Tibial artery (tissue), 4 donors: Measurements from ENCODE around the gene SUPT16H.

Experiments used
- DNase-seq, 2 donors: peaks; one replicate each; pipeline ENCODE4 v3.0.0-alpha.2; 2019
- H3K27ac ChIP-seq, 2 donors: fragments of 200-600 bp; sonication (generic) in 1 of 2; 1 replicate in 1 of 2; 2 replicates in 1 of 2; pipeline ENCODE4 v1.5.1; 2018 to 2019; ENCODE audit warnings: mild to moderate bottlenecking in 1 of 2
- H3K27me3 ChIP-seq, 2 donors: fragments of 200-600 bp; sonication (generic) in 1 of 2; one replicate each; pipeline versions ENCODE4 v1.5.1 to v1.6.0; 2016 to 2019
- H3K36me3 ChIP-seq, 3 donors: fragments of 200-600 bp; sonication (generic) in 2 of 3; one replicate each; pipeline ENCODE4 v1.5.1; 2016 to 2019; ENCODE audit warnings: mild to moderate bottlenecking in 2 of 3
- H3K4me1 ChIP-seq, 4 donors: fragments of 200-600 bp; sonication (generic) in 2 of 4; 1 replicate in 3 of 4; 2 replicates in 1 of 4; pipeline ENCODE4 v1.5.1; 2016 to 2019
- H3K4me3 ChIP-seq, 2 donors: fragments of 200-600 bp; sonication (generic) in 1 of 2; 1 replicate in 1 of 2; 2 replicates in 1 of 2; pipeline ENCODE4 v1.5.1; 2018 to 2019; ENCODE audit warnings: mild to moderate bottlenecking in 2 of 2
- H3K9me3 ChIP-seq, 3 donors: fragments of 200-600 bp; sonication (generic) in 1 of 3; one replicate each; pipeline ENCODE4 v1.5.1; 2016 to 2019
- CTCF ChIP-seq, 2 experiments: fragments of 200-600 bp in 1 of 2; fragments of 450-650 bp in 1 of 2; IDR thresholded peaks; one replicate each; pipeline ENCODE4 v1.5.1; 2017 to 2019; ENCODE audit warnings: antibody characterized with exemption in 2 of 2, mild to moderate bottlenecking in 1 of 2, moderate library complexity in 1 of 2
- intact Hi-C: fragments of 100-400 bp; cut with DNase I; formaldehyde crosslinking; loops from one replicate; pipeline ENCODE4 v1.15.0; 2023; ENCODE audit warnings: low total_unique reads

SUPT16H gene

GRCh38 chr14:21326972-21327371 is 56.8 kb downstream of the SUPT16H start:
- intact Hi-C loops = no loop called here
- Histone ChIP-seq H3K27ac (no peak overlapping the region), H3K27me3 (peaks cover 0 to 2% of the 10 kb centered on the region in 2 donors), H3K4me1 (no peaks in the 10 kb centered on the region), H3K36me3 (no peaks in the 10 kb centered on the region), H3K4me3 (no peak overlapping the region), H3K9me3 (no peaks in the 10 kb centered on the region)
- DNase-seq = no peak
- no peak for TF ChIP-seq CTCF (IDR thresholded peaks at IDR 0.05)

- DNase-seq = no peak
- Histone ChIP-seq H3K27ac (no peak overlapping the region), H3K27me3 (peaks cover 0 to 2% of the 10 kb centered on the region in 2 donors), H3K4me1 (no peaks in the 10 kb centered on the region), H3K9me3 (no peaks in the 10 kb centered on the region), H3K4me3 (no peak overlapping the region), H3K36me3 (no peaks in the 10 kb centered on the region)
- TF ChIP-seq CTCF (IDR thresholded peaks at IDR 0.05) = no peak
- intact Hi-C loops = no loop called here
These were observed 61.1 kb downstream of the SUPT16H start for GRCh38 chr14:21322716-21323115.

GRCh38 chr14:21320913-21321312 is 62.9 kb downstream of the SUPT16H start:
- no peaks in the 10 kb centered on the region for H3K36me3 ChIP-seq
- no peaks in the 10 kb centered on the region for H3K4me1 ChIP-seq
- no peak for TF ChIP-seq CTCF (IDR thresholded peaks at IDR 0.05)
- no peaks in the 10 kb centered on the region for H3K9me3 ChIP-seq
- no peaks in the 10 kb centered on the region for H3K27me3 ChIP-seq
- no peak overlapping the region for H3K27ac ChIP-seq
- no peak for DNase-seq
- no peak overlapping the region for H3K4me3 ChIP-seq
- intact Hi-C loops = no loop called here

GRCh38 chr14:21317398-21317797 is 66.4 kb downstream of the SUPT16H start:
- no peak for DNase-seq

GRCh38 chr14:21313512-21313911 is 70.3 kb downstream of the SUPT16H start:
- no peak for TF ChIP-seq CTCF (IDR thresholded peaks at IDR 0.05)
- DNase-seq = no peak
- intact Hi-C loops = no loop called here
- Histone ChIP-seq H3K4me3 (no peak overlapping the region), H3K36me3 (no peaks in the 10 kb centered on the region), H3K27me3 (peaks cover 0 to 7% of the 10 kb centered on the region in 2 donors), H3K4me1 (no peaks in the 10 kb centered on the region), H3K27ac (no peak overlapping the region), H3K9me3 (no peaks in the 10 kb centered on the region)

More at GRCh38 chr14:21317398-21317797, 66.4 kb downstream of the SUPT16H start:
- TF ChIP-seq CTCF (IDR thresholded peaks at IDR 0.05) = no peak
- Histone ChIP-seq H3K27ac (no peak overlapping the region), H3K9me3 (no peaks in the 10 kb centered on the region), H3K4me3 (no peak overlapping the region), H3K36me3 (no peaks in the 10 kb centered on the region), H3K27me3 (peaks cover 0 to 3% of the 10 kb centered on the region in 2 donors), H3K4me1 (no peaks in the 10 kb centered on the region)
- intact Hi-C loops = no loop called here

- Histone ChIP-seq H3K27me3 (peaks cover 0 to 25% of the 10 kb centered on the region in 2 donors), H3K4me1 (no peaks in the 10 kb centered on the region), H3K4me3 (no peak overlapping the region), H3K27ac (no peak overlapping the region), H3K36me3 (no peaks in the 10 kb centered on the region), H3K9me3 (no peaks in the 10 kb centered on the region)
- intact Hi-C loops = no loop called here
- DNase-seq = no peak
- no peak for TF ChIP-seq CTCF (IDR thresholded peaks at IDR 0.05)
These were observed 72.2 kb downstream of the SUPT16H start for GRCh38 chr14:21311614-21312013.
